ENCODE results near the gene CACNA1A. TPM values are rescaled to one million over a fixed set of nuclear protein-coding genes. Genes with fewer than 3 reads are reported as not detected.

Gene CACNA1A
- total RNA-seq = under 0.01 TPM in 1 of 2 replicates, not detected in the other

GRCh38 chr19:13506471-13506820 is at the start of gene CACNA1A:
Gene CACNA1A, minus strand, starts transcription at chr19:13506479. Its CDS starts 255 bp downstream, at chr19:13506224.
- peaks cover 11% of the 10 kb centered on the region for H3K27me3 ChIP-seq (ENCODE audit: control insufficient read depth, insufficient read depth, low read length)
- no peak for DNase-seq (ENCODE audit: low read depth)
- FAIRE-seq = no peak
- no peak for TF ChIP-seq CTCF (IDR thresholded peaks at IDR 0.05; ENCODE audit: insufficient read depth, low read length, severe bottlenecking)
- no peak within 1 kb of the TSS for H3K4me3 ChIP-seq (ENCODE audit: low read depth, low read length)
- no peaks in the 10 kb centered on the region for H3K36me3 ChIP-seq (ENCODE audit: control insufficient read depth, insufficient read depth, low read length)

- Histone ChIP-seq H3K4me3 (ENCODE audit: low read depth, low read length) (no peak overlapping the region), H3K36me3 (ENCODE audit: control insufficient read depth, insufficient read depth, low read length) (no peaks in the 10 kb centered on the region), H3K27me3 (ENCODE audit: control insufficient read depth, insufficient read depth, low read length) (no peaks in the 10 kb centered on the region)
- no peak for DNase-seq (ENCODE audit: low read depth)
- TF ChIP-seq CTCF (IDR thresholded peaks at IDR 0.05; ENCODE audit: insufficient read depth, low read length, severe bottlenecking) = no peak
- FAIRE-seq = no peak
These were observed 48.4 kb upstream of the CACNA1A start for GRCh38 chr19:13554506-13555240.

DNA sequence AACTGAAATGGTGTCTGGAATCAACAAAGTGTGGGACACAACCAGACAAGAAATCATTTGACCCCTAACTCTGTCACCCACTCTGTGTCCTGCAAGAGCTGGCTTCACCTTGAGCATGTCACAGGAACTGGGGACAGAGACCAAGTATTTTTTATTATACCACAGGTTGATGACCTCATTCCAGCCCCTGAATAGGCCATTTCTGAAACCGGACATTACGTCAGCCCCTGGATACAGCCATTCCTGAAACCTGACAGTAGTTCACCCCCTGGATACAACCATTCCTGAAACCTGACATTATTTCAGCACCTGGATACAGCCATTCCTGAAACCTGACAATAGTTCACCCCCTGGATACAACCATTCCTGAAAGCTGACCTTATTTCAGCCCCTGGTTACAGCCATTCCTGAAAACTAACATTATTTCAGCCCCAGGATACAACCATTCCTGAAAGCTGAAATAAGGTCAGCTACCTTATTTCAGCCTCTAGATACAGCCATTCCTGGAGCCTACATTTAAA is 47.7 kb upstream of the CACNA1A start:
- H3K36me3 ChIP-seq (ENCODE audit: control insufficient read depth, insufficient read depth, low read length) = no peaks in the 10 kb centered on the region
- DNase-seq (ENCODE audit: low read depth) (no peak), FAIRE-seq (no peak)
- no peak overlapping the region for H3K4me3 ChIP-seq (ENCODE audit: low read depth, low read length)
- TF ChIP-seq CTCF (IDR thresholded peaks at IDR 0.05; ENCODE audit: insufficient read depth, low read length, severe bottlenecking) = no peak
- H3K27me3 ChIP-seq (ENCODE audit: control insufficient read depth, insufficient read depth, low read length) = no peaks in the 10 kb centered on the region

DNA sequence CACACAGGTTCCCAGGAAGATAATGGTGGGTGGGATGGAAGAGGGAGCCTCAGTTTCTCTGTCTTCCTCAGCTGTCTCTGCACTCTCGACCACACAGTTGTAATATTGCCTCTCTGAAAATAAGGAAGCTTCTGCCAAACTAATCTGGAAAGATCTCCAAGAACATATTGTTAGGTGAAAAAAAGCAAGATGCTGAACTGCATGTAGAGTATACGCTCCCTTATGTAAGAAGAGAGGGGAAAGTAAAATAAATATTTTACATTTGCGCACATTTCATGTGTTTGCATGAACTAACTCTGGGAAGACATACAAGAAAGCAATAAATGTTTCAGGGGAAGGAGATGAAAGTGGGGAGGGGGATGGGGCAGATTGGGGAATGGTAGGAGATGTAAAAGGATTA is 41.9 kb upstream of the CACNA1A start:
- Histone ChIP-seq H3K4me3 (ENCODE audit: low read depth, low read length) (no peak overlapping the region), H3K36me3 (ENCODE audit: control insufficient read depth, insufficient read depth, low read length) (no peaks in the 10 kb centered on the region), H3K27me3 (ENCODE audit: control insufficient read depth, insufficient read depth, low read length) (no peaks in the 10 kb centered on the region)
- FAIRE-seq (no peak), DNase-seq (ENCODE audit: low read depth) (no peak)
- no peak for TF ChIP-seq CTCF (IDR thresholded peaks at IDR 0.05; ENCODE audit: insufficient read depth, low read length, severe bottlenecking)

DNA sequence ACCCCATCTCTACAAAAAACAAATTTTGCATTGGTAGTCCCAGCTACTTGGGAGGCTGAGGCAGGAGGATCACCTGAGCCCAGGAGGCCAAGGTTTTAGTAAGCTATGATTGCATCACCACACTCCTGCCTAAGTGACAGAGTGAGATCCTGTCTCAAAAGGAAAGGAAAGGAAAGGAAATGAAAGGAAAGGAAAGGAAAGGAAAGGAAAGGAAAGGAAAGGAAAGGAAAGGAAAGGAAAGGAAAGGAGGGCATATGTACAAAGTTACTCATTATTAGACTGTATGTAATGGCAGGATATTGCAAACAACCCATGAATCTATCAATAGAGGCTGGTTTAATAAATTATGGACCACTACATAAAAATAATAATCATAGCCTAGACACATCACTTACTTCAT is 40.8 kb upstream of the CACNA1A start:
- DNase-seq (ENCODE audit: low read depth) = no peak

More for the DNA sequence above, 40.8 kb upstream of the CACNA1A start:
- TF ChIP-seq CTCF (IDR thresholded peaks at IDR 0.05; ENCODE audit: insufficient read depth, low read length, severe bottlenecking) = no peak
- Histone ChIP-seq H3K36me3 (ENCODE audit: control insufficient read depth, insufficient read depth, low read length) (no peaks in the 10 kb centered on the region), H3K27me3 (ENCODE audit: control insufficient read depth, insufficient read depth, low read length) (no peaks in the 10 kb centered on the region), H3K4me3 (ENCODE audit: low read depth, low read length) (no peak overlapping the region)
- no peak for FAIRE-seq

All from bronchial epithelial cell (primary cell).